ENCODE data around the gene GPR158.

Gene GPR158

GRCh38 chr10:25436431-25436830, 261.6 kb downstream of the GPR158 start:
- Mint-ChIP-seq H3K27me3 (no peaks in the 10 kb centered on the region), H3K36me3 (ENCODE audit: low read depth) (no peaks in the 10 kb centered on the region), H3K9me3 (peaks cover 18% of the 10 kb centered on the region), H3K27ac (no peak overlapping the region), H3K4me3 (no peak overlapping the region), H3K4me1 (ENCODE audit: low read depth) (no peaks in the 10 kb centered on the region)
- intact Hi-C loops (cut with micrococcal nuclease): no loop called here

DNA sequence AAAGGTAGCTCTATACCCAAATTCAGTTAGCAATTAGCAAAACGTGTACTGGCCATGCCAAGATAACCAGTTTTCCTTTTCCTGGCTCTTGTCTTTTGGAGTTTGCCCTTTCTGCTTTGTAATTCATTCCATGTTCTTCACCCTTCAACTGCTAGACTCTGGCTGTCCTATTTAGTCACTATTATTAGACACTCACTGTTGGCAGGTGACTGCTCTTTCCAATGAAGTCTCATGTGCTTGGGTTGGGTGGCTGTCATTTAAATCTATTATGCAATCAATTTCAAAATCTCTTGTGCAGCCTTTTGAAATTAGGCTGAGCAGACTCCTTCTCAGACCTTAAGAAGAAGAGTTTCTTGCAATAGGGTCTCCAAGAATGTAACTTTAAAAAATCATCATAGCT, 266.5 kb downstream of the GPR158 start:
- intact Hi-C loops (cut with micrococcal nuclease): no loop called here
- Mint-ChIP-seq H3K9me3 (peaks cover 22% of the 10 kb centered on the region), H3K4me1 (ENCODE audit: low read depth) (no peaks in the 10 kb centered on the region), H3K27me3 (no peaks in the 10 kb centered on the region), H3K27ac (no peak overlapping the region), H3K36me3 (ENCODE audit: low read depth) (no peaks in the 10 kb centered on the region), H3K4me3 (no peak overlapping the region)

DNA sequence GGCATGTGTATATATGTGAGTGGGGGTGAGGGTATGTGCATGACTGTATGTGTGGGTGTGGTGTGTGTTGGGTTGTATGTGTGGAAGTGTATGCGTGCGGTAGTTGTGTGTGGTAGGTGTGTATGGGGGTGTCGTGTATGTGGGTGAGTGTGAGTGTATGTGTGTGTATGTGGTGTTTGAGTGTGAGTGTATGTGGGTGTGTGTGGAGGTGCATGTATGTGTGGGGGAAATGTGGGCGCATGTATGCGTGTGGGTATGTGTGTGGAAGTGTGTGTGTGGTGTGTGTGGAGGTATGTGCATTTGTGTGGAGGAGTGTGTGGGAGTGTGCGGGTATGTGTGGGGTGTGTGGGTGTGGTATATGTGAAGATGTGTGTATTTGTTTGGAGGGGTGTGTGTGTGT, 269.5 kb downstream of the GPR158 start:
- Mint-ChIP-seq H3K4me1 (ENCODE audit: low read depth) (no peaks in the 10 kb centered on the region), H3K27ac (no peak overlapping the region), H3K27me3 (no peaks in the 10 kb centered on the region), H3K9me3 (peaks cover 14% of the 10 kb centered on the region), H3K36me3 (ENCODE audit: low read depth) (no peaks in the 10 kb centered on the region), H3K4me3 (no peak overlapping the region)
- intact Hi-C loops (cut with micrococcal nuclease): no loop called here

- Mint-ChIP-seq H3K4me3 (no peak overlapping the region), H3K27me3 (no peaks in the 10 kb centered on the region), H3K9me3 (peaks cover 42% of the 10 kb centered on the region), H3K27ac (no peak overlapping the region), H3K4me1 (ENCODE audit: low read depth) (no peaks in the 10 kb centered on the region), H3K36me3 (ENCODE audit: low read depth) (no peaks in the 10 kb centered on the region)
- intact Hi-C loops (cut with micrococcal nuclease): no loop called here
Measured at GRCh38 chr10:25451401-25451800, 276.6 kb downstream of the GPR158 start.

DNA sequence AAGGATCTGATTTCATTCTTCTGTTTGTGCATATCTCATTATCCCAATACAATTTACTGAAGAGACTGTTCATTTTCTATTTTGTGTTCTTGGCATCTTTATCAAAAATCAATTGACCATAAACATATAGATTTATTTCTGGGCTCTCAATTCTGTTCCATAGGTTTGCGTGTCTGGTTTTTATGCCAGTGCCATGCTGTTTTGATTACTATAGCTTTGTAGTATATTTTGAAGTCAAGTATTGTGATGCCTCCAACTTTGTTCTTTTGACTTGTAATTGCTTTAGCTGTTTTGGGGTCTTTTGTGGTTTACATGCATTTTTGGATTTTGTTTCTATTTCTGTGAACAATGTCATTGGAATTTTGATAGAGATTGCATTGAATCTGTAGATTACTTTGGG, 278.8 kb downstream of the GPR158 start:
- Mint-ChIP-seq H3K9me3 (peaks cover 42% of the 10 kb centered on the region), H3K4me3 (no peak overlapping the region), H3K4me1 (ENCODE audit: low read depth) (no peaks in the 10 kb centered on the region), H3K27ac (no peak overlapping the region), H3K27me3 (no peaks in the 10 kb centered on the region), H3K36me3 (ENCODE audit: low read depth) (no peaks in the 10 kb centered on the region)
- intact Hi-C loops (cut with micrococcal nuclease): no loop called here

DNA sequence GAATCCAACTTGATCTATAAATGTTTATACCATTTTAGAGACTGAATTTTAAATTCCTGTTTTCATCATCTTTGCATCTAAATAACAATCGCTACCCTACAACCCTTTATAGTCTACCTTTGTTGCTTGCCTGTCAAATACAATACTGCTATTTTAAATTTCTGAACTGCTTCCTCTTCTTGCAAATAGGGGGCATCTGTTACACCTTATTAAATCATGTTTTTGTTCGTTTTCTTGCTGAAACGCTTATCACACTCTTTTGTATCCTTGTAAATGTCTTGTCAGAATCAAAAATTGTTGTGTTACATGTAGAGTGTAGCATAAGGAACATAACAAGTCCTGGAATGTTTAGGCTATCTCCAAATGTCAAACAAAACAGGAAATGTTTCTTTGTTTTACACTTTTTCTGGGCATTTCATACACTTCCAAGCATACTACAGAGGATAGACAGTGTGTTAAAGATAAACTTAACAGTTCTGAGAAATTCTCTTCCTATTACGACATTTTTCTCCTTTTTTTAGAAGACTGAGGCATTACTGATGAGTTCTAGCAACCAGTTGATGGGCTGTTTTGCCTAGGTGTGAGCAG, 281.3 kb downstream of the GPR158 start:
- H3K27me3 Mint-ChIP-seq: no peaks in the 10 kb centered on the region

DNA sequence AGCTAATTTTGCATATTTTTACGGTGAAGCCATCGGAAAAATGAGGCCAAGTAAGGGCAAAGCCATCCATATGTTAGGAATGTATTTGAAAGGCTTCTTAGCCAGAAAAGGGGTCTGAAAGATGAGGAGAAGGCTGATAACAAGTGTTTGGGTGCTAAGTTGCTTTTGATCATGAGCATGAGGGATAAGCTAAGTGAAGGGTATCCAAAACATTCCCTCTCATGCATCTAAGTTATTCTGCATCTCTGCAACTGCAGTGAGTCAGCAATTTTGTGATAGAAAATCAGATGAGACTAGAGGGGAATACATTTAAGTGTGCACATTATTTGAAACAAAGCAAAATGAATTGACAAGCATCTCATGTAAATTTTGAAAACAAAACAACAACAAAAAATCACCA, 282.8 kb downstream of the GPR158 start:
- Mint-ChIP-seq H3K4me1 (ENCODE audit: low read depth) (no peaks in the 10 kb centered on the region), H3K4me3 (no peak overlapping the region), H3K27ac (no peak overlapping the region), H3K27me3 (no peaks in the 10 kb centered on the region), H3K9me3 (peaks cover 33% of the 10 kb centered on the region), H3K36me3 (ENCODE audit: low read depth) (no peaks in the 10 kb centered on the region)
- intact Hi-C loops (cut with micrococcal nuclease): no loop called here

More for the DNA sequence above, 281.3 kb downstream of the GPR158 start:
- Mint-ChIP-seq H3K4me3 (no peak overlapping the region), H3K4me1 (ENCODE audit: low read depth) (no peaks in the 10 kb centered on the region), H3K27ac (no peak overlapping the region), H3K36me3 (ENCODE audit: low read depth) (no peaks in the 10 kb centered on the region), H3K9me3 (peaks cover 35% of the 10 kb centered on the region)
- intact Hi-C loops (cut with micrococcal nuclease): no loop called here

DNA sequence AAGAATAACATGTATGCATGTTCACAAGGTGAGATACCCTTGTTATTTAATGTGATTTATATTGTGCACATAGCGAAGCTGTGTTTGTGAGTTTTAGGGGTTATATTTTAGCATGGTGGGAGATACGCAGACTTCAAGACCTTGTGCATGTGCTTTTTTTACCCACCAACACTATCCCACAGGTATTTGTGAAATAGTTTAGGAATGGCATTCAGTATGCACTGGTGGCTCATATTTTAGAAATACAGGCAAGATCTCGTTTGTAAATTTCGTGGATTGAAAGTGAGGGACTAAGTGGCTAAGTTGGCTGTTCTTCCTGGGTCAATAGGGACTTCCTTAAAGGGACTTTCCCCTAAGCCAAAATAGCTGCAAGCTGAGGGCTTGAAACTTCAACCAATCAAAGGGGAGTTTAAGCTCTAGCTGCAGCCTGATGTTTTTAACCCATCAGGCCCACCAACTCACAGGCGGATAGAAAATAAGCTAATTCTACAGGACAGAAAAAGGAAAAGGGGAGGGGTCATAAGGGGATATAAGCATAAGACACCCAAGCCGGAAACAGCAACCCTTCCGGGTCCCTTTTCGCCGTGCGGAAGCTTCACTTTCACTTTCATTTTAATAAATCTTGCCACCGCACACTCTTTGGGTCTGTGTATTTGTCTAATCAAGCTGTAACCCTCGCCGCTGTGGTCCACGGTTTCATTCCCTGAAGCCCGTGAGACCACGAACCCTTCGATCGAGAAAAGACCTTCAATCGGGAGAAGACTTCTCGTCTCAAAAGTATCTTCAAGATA, 291.0 kb downstream of the GPR158 start:
- peaks cover 29% of the 10 kb centered on the region for H3K9me3 Mint-ChIP-seq
- no peak overlapping the region for H3K4me3 Mint-ChIP-seq
- H3K36me3 Mint-ChIP-seq (ENCODE audit: low read depth): no peaks in the 10 kb centered on the region
- no peaks in the 10 kb centered on the region for H3K27me3 Mint-ChIP-seq
- no peak overlapping the region for H3K27ac Mint-ChIP-seq
- no peaks in the 10 kb centered on the region for H3K4me1 Mint-ChIP-seq (ENCODE audit: low read depth)
- intact Hi-C loops (cut with micrococcal nuclease): no loop called here

- Mint-ChIP-seq H3K27ac (no peak overlapping the region), H3K4me3 (no peak overlapping the region)
- intact Hi-C loops (cut with micrococcal nuclease): no loop called here
Measured at GRCh38 chr10:25467881-25468280, 293.1 kb downstream of the GPR158 start.

GRCh38 chr10:25481467-25481866, 306.7 kb downstream of the GPR158 start:
- intact Hi-C loops (cut with micrococcal nuclease): no loop called here
- H3K36me3 Mint-ChIP-seq (ENCODE audit: low read depth): no peaks in the 10 kb centered on the region
- no peak overlapping the region for H3K4me3 Mint-ChIP-seq
- H3K9me3 Mint-ChIP-seq: peaks cover 46% of the 10 kb centered on the region
- no peaks in the 10 kb centered on the region for H3K27me3 Mint-ChIP-seq
- H3K27ac Mint-ChIP-seq: no peak overlapping the region
- H3K4me1 Mint-ChIP-seq (ENCODE audit: low read depth): no peaks in the 10 kb centered on the region

More at GRCh38 chr10:25467881-25468280, 293.1 kb downstream of the GPR158 start:
- no peaks in the 10 kb centered on the region for H3K27me3 Mint-ChIP-seq
- peaks cover 26% of the 10 kb centered on the region for H3K9me3 Mint-ChIP-seq
- no peaks in the 10 kb centered on the region for H3K4me1 Mint-ChIP-seq (ENCODE audit: low read depth)
- no peaks in the 10 kb centered on the region for H3K36me3 Mint-ChIP-seq (ENCODE audit: low read depth)

DNA sequence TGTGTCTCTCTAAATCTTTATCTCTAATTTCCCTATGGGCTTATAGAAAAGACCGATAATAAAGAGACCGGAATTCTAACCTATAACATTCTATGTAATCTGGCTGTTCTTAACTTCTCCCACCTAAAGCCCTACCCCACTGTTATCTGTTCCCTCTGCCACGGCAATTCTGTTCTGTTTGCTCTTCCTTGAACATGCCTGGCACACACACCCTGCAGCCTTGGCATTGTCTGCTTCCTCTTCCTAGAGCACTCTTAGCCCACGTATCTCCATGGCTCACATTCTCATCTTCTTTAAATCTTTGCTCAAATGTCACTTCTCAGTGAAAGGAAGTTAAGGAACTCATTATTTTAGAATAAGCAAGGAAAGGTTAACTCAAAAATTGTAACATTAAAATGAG, 309.2 kb downstream of the GPR158 start:
- Mint-ChIP-seq H3K9me3 (peaks cover 46% of the 10 kb centered on the region), H3K27ac (no peak overlapping the region), H3K4me1 (ENCODE audit: low read depth) (no peaks in the 10 kb centered on the region), H3K4me3 (no peak overlapping the region), H3K27me3 (no peaks in the 10 kb centered on the region), H3K36me3 (ENCODE audit: low read depth) (no peaks in the 10 kb centered on the region)
- intact Hi-C loops (cut with micrococcal nuclease): no loop called here

DNA sequence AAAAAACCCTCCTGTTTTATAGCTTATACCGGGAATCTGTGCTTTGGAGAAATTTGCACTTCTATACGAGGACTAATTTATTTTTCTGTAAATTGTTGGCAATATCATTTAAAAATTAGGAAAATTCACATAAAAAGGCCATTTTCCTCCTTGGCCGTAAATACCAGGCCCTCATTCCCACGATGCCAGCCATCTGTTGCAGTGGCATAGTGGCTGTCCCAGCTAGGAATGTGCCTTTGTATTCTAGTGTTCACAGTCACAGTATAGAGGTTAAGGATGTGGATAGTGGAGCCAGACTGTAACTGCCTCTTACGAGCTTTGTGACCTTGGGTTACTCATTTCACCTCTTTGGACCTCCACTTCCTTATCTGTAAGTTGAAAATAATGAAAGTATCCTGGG, 312.5 kb downstream of the GPR158 start:
- Mint-ChIP-seq H3K9me3 (peaks cover 22% of the 10 kb centered on the region), H3K27me3 (no peaks in the 10 kb centered on the region), H3K4me1 (ENCODE audit: low read depth) (no peaks in the 10 kb centered on the region), H3K36me3 (ENCODE audit: low read depth) (no peaks in the 10 kb centered on the region), H3K27ac (no peak overlapping the region), H3K4me3 (no peak overlapping the region)
- intact Hi-C loops (cut with micrococcal nuclease): no loop called here

- Mint-ChIP-seq H3K36me3 (ENCODE audit: low read depth) (no peaks in the 10 kb centered on the region), H3K9me3 (no peaks in the 10 kb centered on the region), H3K4me1 (ENCODE audit: low read depth) (no peaks in the 10 kb centered on the region), H3K27ac (no peak overlapping the region), H3K4me3 (no peak overlapping the region), H3K27me3 (no peaks in the 10 kb centered on the region)
- intact Hi-C loops (cut with micrococcal nuclease): no loop called here
Measured at GRCh38 chr10:25492040-25492439, 317.2 kb downstream of the GPR158 start.

- H3K4me3 Mint-ChIP-seq: no peak overlapping the region
- H3K36me3 Mint-ChIP-seq (ENCODE audit: low read depth): no peaks in the 10 kb centered on the region
- no peak overlapping the region for H3K27ac Mint-ChIP-seq
- intact Hi-C loops (cut with micrococcal nuclease): no loop called here
- H3K9me3 Mint-ChIP-seq: no peaks in the 10 kb centered on the region
- H3K27me3 Mint-ChIP-seq: no peaks in the 10 kb centered on the region
- H3K4me1 Mint-ChIP-seq (ENCODE audit: low read depth): no peaks in the 10 kb centered on the region
Measured at GRCh38 chr10:25492680-25493079, 317.9 kb downstream of the GPR158 start.
